ENCODE data around the gene PLCH2.

Gene PLCH2

GRCh38 chr1:2480236-2480985 is 4.3 kb downstream of the PLCH2 start:
- no peak for DNase-seq

- no peak for DNase-seq
Observed at GRCh38 chr1:2480986-2481364, 4.9 kb downstream of the PLCH2 start.

GRCh38 chr1:2481885-2482284 is 5.8 kb downstream of the PLCH2 start:
- no peak for DNase-seq

- DNase-seq = no peak
Observed at GRCh38 chr1:2482588-2482987, 6.5 kb downstream of the PLCH2 start.

- no peak for DNase-seq
Observed at GRCh38 chr1:2483026-2483425, 6.9 kb downstream of the PLCH2 start.

- no peak for DNase-seq
Observed at GRCh38 chr1:2483970-2484369, 7.9 kb downstream of the PLCH2 start.

GRCh38 chr1:2486041-2486440 is 10.0 kb downstream of the PLCH2 start:
- no peak for DNase-seq

GRCh38 chr1:2486558-2486957 is 10.5 kb downstream of the PLCH2 start:
- DNase-seq = no peak

GRCh38 chr1:2488688-2489087 is 12.6 kb downstream of the PLCH2 start:
- no peak for DNase-seq

GRCh38 chr1:2489615-2490014 is 13.5 kb downstream of the PLCH2 start:
- DNase-seq = no peak

- no peak for DNase-seq
Observed at GRCh38 chr1:2492091-2492490, 16.0 kb downstream of the PLCH2 start.

GRCh38 chr1:2493218-2493617 is 17.1 kb downstream of the PLCH2 start:
- DNase-seq = no peak

GRCh38 chr1:2493691-2494322 is 17.7 kb downstream of the PLCH2 start:
- no peak for DNase-seq

GRCh38 chr1:2494323-2494693 is 18.2 kb downstream of the PLCH2 start:
- DNase-seq = no peak

GRCh38 chr1:2495026-2495425 is 18.9 kb downstream of the PLCH2 start:
- no peak for DNase-seq

GRCh38 chr1:2495546-2495945 is 19.5 kb downstream of the PLCH2 start:
- no peak for DNase-seq

GRCh38 chr1:2496087-2496622 is 20.1 kb downstream of the PLCH2 start:
- DNase-seq = no peak

- DNase-seq = no peak
Observed at GRCh38 chr1:2496746-2497145, 20.7 kb downstream of the PLCH2 start.

- no peak for DNase-seq
Observed at GRCh38 chr1:2497891-2498290, 21.8 kb downstream of the PLCH2 start.

- no peak for DNase-seq
Observed at GRCh38 chr1:2498648-2499047, 22.6 kb downstream of the PLCH2 start.

GRCh38 chr1:2499260-2499659 is 23.2 kb downstream of the PLCH2 start:
- DNase-seq = no peak

- DNase-seq = no peak
Observed at GRCh38 chr1:2499986-2500596, 24.0 kb downstream of the PLCH2 start.

- DNase-seq = no peak
Observed at GRCh38 chr1:2501041-2501819, 25.1 kb downstream of the PLCH2 start.

- DNase-seq = no peak
Observed at GRCh38 chr1:2501820-2502119, 25.7 kb downstream of the PLCH2 start.

Data from NCI-H1048 (cell line).